ENCODE results near the gene KCNQ5.

Gene KCNQ5

DNA sequence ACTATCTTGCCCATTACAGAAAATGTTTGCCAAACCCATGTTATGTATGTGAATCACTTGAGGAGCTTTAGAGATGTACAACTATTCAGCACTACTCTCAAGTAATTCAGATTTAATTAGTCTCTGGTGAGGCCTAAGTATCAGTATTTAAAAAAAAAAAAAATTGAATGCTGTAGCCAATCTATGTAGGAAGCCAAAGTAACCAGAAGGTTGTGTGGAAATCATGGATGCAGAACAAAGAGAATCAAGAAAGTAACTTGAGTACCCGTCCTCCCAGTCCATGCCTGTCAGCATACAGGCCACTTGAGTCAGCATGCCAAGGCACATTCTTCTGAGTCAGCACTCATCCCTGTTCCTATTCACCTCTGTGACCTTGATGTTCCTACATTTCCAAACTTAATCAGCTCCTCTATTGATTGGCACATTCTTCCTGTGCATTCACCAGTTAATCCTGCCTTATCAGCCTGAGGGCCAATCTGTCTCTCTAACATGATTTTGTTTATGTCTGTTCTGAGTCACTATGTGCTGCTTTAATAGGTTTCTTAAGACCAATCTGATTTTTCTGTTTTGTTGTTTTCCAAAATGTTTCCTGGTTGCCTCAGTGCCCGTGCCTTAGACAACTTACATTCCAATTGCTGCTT lies 165.6 kb downstream of the KCNQ5 start:
- WGBS (ENCODE audit: extremely low coverage, insufficient coverage, insufficient read length), result no CpG with 5 or more reads among the region's 2 CpGs
- Histone ChIP-seq H2AFZ (ENCODE audit: insufficient read depth, low read length, poor library complexity) (no peak overlapping the region), H4K91ac (ENCODE audit: low read depth, low read length) (no peak overlapping the region), H3K79me1 (ENCODE audit: low read length) (peaks cover 4% of the 10 kb centered on the region), H3K4ac (ENCODE audit: low read depth, low read length) (no peak overlapping the region), H2BK12ac (ENCODE audit: low read length) (peak overlapping the region; percentile 60), H3K14ac (ENCODE audit: low read length) (no peak overlapping the region), H2AK5ac (ENCODE audit: low read length) (no peak overlapping the region), H3K18ac (ENCODE audit: low read length) (no peak overlapping the region), H3K4me3 (ENCODE audit: low read depth, low read length) (no peak overlapping the region), H2BK120ac (ENCODE audit: insufficient read depth, low read length, poor library complexity) (no peak overlapping the region), H4K8ac (ENCODE audit: low read depth, low read length) (no peak overlapping the region), H3K4me1 (ENCODE audit: control insufficient read depth in 1 of 2, insufficient read depth in 2 of 2, low read length in 2 of 2) (peaks cover 2 to 8% of the 10 kb centered on the region in 2 experiments), H3K27ac (ENCODE audit: low read depth, low read length) (peak overlapping the region; percentile 56), H3K36me3 (ENCODE audit: control insufficient read depth in 1 of 2, insufficient read depth in 2 of 2, low read length in 2 of 2) (peaks cover 0 to 3% of the 10 kb centered on the region in 2 experiments), H3K79me2 (ENCODE audit: control insufficient read depth, insufficient read depth, low read length, poor library complexity) (no peaks in the 10 kb centered on the region), H4K12ac (ENCODE audit: low read depth, low read length) (no peak overlapping the region), H3K9ac (ENCODE audit: low read length) (no peak overlapping the region), H3K4me2 (ENCODE audit: low read length) (no peak overlapping the region), H3K27me3 (ENCODE audit: insufficient read depth, low read length) (no peaks in the 10 kb centered on the region), H3K9me3 (ENCODE audit: insufficient read depth, low read depth, low read length) (no peaks in the 10 kb centered on the region), H2BK5ac (ENCODE audit: low read depth, low read length, poor library complexity) (no peak overlapping the region), H3K23ac (ENCODE audit: low read length) (no peak overlapping the region)
- peak; percentile 80 to 81 for DNase-seq

DNA sequence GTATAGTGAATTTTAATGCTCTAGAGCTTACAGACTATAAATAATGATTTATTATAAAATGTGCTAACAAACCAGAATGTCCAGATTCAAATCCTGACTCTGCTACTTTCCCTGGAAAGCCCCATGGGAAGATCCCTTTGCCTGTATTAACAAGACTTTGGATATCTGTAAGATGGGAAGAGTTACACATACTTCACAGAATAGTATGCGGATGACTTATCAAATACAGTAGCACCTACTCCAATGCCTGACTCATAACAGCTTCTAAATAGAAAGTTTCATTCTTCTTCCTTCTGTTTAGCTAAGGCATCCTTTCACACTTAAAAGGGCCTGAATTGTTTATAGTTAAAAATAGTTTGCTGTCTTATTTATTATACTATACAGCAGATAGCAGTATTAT lies 166.3 kb downstream of the KCNQ5 start:
- Histone ChIP-seq H3K36me3 (ENCODE audit: control insufficient read depth in 1 of 2, insufficient read depth in 2 of 2, low read length in 2 of 2) (peaks cover 0 to 3% of the 10 kb centered on the region in 2 experiments), H3K4me1 (ENCODE audit: control insufficient read depth in 1 of 2, insufficient read depth in 2 of 2, low read length in 2 of 2) (peaks cover 2 to 8% of the 10 kb centered on the region in 2 experiments), H4K91ac (ENCODE audit: low read depth, low read length) (no peak overlapping the region), H3K18ac (ENCODE audit: low read length) (no peak overlapping the region), H3K9me3 (ENCODE audit: insufficient read depth, low read depth, low read length) (no peaks in the 10 kb centered on the region), H2BK120ac (ENCODE audit: insufficient read depth, low read length, poor library complexity) (no peak overlapping the region), H2AK5ac (ENCODE audit: low read length) (no peak overlapping the region), H2BK12ac (ENCODE audit: low read length) (no peak overlapping the region), H3K4me3 (ENCODE audit: low read depth, low read length) (no peak overlapping the region), H3K4me2 (ENCODE audit: low read length) (no peak overlapping the region), H3K4ac (ENCODE audit: low read depth, low read length) (no peak overlapping the region), H3K27ac (ENCODE audit: low read depth, low read length) (peak overlapping the region; percentile 27), H3K27me3 (ENCODE audit: insufficient read depth, low read length) (no peaks in the 10 kb centered on the region), H3K79me1 (ENCODE audit: low read length) (peaks cover 4% of the 10 kb centered on the region), H4K12ac (ENCODE audit: low read depth, low read length) (no peak overlapping the region), H3K9ac (ENCODE audit: low read length) (no peak overlapping the region), H3K79me2 (ENCODE audit: control insufficient read depth, insufficient read depth, low read length, poor library complexity) (no peaks in the 10 kb centered on the region), H3K23ac (ENCODE audit: low read length) (no peak overlapping the region), H3K14ac (ENCODE audit: low read length) (no peak overlapping the region), H2AFZ (ENCODE audit: insufficient read depth, low read length, poor library complexity) (no peak overlapping the region), H4K8ac (ENCODE audit: low read depth, low read length) (no peak overlapping the region), H2BK5ac (ENCODE audit: low read depth, low read length, poor library complexity) (no peak overlapping the region)
- DNase-seq, result peak; percentile 46 to 79
- WGBS (ENCODE audit: extremely low coverage, insufficient coverage, insufficient read length), result no CpG with 5 or more reads among the region's 1 CpG

DNA sequence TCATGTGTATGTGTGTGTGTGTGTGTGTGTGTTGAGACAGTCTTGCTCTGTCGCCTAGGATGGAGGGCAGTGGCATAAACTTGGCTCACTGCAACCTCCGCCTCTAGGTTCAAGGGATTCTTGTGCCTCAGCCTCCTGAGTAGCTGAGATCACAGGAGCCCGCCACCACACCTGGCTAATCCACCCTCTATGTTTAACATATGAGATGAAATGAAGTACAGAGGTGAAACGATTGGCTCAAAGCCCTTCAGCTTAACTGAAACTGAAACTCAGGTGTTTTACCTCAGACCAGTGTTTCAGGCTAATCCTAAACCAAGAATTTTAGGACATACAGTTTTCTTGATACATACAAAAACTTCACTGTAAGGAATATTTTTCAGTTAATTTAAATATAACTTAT lies 167.3 kb downstream of the KCNQ5 start:
- Histone ChIP-seq H4K12ac (ENCODE audit: low read depth, low read length) (no peak overlapping the region), H3K4me3 (ENCODE audit: low read depth, low read length) (no peak overlapping the region), H3K4ac (ENCODE audit: low read depth, low read length) (no peak overlapping the region), H3K4me2 (ENCODE audit: low read length) (no peak overlapping the region), H3K36me3 (ENCODE audit: control insufficient read depth in 1 of 2, insufficient read depth in 2 of 2, low read length in 2 of 2) (peaks cover 0 to 6% of the 10 kb centered on the region in 2 experiments), H3K14ac (ENCODE audit: low read length) (peak overlapping the region; percentile 40), H4K91ac (ENCODE audit: low read depth, low read length) (peak overlapping the region; percentile 28), H3K9ac (ENCODE audit: low read length) (no peak overlapping the region), H3K27ac (ENCODE audit: low read depth, low read length) (no peak overlapping the region), H3K9me3 (ENCODE audit: insufficient read depth, low read depth, low read length) (no peaks in the 10 kb centered on the region), H2AFZ (ENCODE audit: insufficient read depth, low read length, poor library complexity) (no peak overlapping the region), H4K8ac (ENCODE audit: low read depth, low read length) (no peak overlapping the region), H3K4me1 (ENCODE audit: control insufficient read depth in 1 of 2, insufficient read depth in 2 of 2, low read length in 2 of 2) (peaks cover 2 to 4% of the 10 kb centered on the region in 2 experiments), H2BK12ac (ENCODE audit: low read length) (peak overlapping the region; percentile 84), H3K18ac (ENCODE audit: low read length) (peak overlapping the region; percentile 68), H2BK120ac (ENCODE audit: insufficient read depth, low read length, poor library complexity) (no peak overlapping the region), H2AK5ac (ENCODE audit: low read length) (no peak overlapping the region), H3K79me2 (ENCODE audit: control insufficient read depth, insufficient read depth, low read length, poor library complexity) (no peaks in the 10 kb centered on the region), H3K23ac (ENCODE audit: low read length) (no peak overlapping the region), H3K79me1 (ENCODE audit: low read length) (peaks cover 4% of the 10 kb centered on the region), H3K27me3 (ENCODE audit: insufficient read depth, low read length) (no peaks in the 10 kb centered on the region), H2BK5ac (ENCODE audit: low read depth, low read length, poor library complexity) (no peak overlapping the region)
- WGBS (ENCODE audit: extremely low coverage, insufficient coverage, insufficient read length), result no CpG with 5 or more reads among the region's 4 CpGs
- DNase-seq, result no peak

DNA sequence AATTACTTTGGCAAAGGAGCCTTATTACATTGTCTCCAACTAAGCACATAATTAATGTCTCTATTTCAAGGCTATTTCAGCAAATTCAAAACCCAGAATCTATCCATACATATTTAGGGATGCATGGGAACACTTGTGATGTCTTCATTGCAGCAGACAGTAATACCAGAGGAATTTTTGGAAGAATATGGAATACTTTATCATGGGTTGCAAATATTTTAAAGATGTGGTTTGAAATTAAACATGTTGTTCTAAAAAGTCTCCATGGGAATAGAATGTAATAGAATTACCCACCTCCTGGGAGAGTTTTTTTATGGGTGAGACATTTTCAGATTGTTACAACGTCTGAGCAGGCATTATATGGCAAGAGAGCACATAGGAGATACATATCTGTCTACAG lies 170.8 kb downstream of the KCNQ5 start:
- Histone ChIP-seq H3K4me3 (ENCODE audit: low read depth, low read length) (no peak overlapping the region), H3K79me2 (ENCODE audit: control insufficient read depth, insufficient read depth, low read length, poor library complexity) (no peaks in the 10 kb centered on the region), H3K36me3 (ENCODE audit: control insufficient read depth in 1 of 2, insufficient read depth in 2 of 2, low read length in 2 of 2) (peaks cover 0 to 4% of the 10 kb centered on the region in 2 experiments), H2AFZ (ENCODE audit: insufficient read depth, low read length, poor library complexity) (no peak overlapping the region), H3K27me3 (ENCODE audit: insufficient read depth, low read length) (no peaks in the 10 kb centered on the region), H3K23ac (ENCODE audit: low read length) (no peak overlapping the region), H3K79me1 (ENCODE audit: low read length) (peaks cover 2% of the 10 kb centered on the region), H3K18ac (ENCODE audit: low read length) (no peak overlapping the region), H3K14ac (ENCODE audit: low read length) (no peak overlapping the region), H3K27ac (ENCODE audit: low read depth, low read length) (no peak overlapping the region), H4K12ac (ENCODE audit: low read depth, low read length) (no peak overlapping the region), H3K9me3 (ENCODE audit: insufficient read depth, low read depth, low read length) (no peaks in the 10 kb centered on the region), H3K4me2 (ENCODE audit: low read length) (no peak overlapping the region), H4K8ac (ENCODE audit: low read depth, low read length) (no peak overlapping the region), H3K4me1 (ENCODE audit: control insufficient read depth in 1 of 2, insufficient read depth in 2 of 2, low read length in 2 of 2) (peaks cover 2% of the 10 kb centered on the region in 2 experiments), H2BK120ac (ENCODE audit: insufficient read depth, low read length, poor library complexity) (no peak overlapping the region), H3K9ac (ENCODE audit: low read length) (no peak overlapping the region), H2BK12ac (ENCODE audit: low read length) (no peak overlapping the region), H2BK5ac (ENCODE audit: low read depth, low read length, poor library complexity) (no peak overlapping the region), H3K4ac (ENCODE audit: low read depth, low read length) (no peak overlapping the region), H2AK5ac (ENCODE audit: low read length) (no peak overlapping the region), H4K91ac (ENCODE audit: low read depth, low read length) (no peak overlapping the region)
- no CpG with 5 or more reads among the region's 1 CpG for WGBS (ENCODE audit: extremely low coverage, insufficient coverage, insufficient read length)
- no peak for DNase-seq
